Peyer's patch (tissue), 4 donors: ENCODE results near the gene MYO1H.
"Not testable (repeated sequence)": the region's sequence is repeated elsewhere in the genome, so short reads cannot be mapped to it uniquely, and the experiment has no call there.

Experiments used
- POLR2A ChIP-seq, 2 donors: fragments of 450-650 bp; IDR thresholded peaks; one replicate each; pipeline ENCODE4 v1.5.1; 2017; ENCODE audit warnings: antibody characterized with exemption in 2 of 2, mild to moderate bottlenecking in 2 of 2, moderate library complexity in 2 of 2
- TF ChIP-seq, protein P1 (sequence below), 6 experiments: fragments of 450-650 bp in 4 of 6; fragments of 200-600 bp in 2 of 6; sonication (generic) in 1 of 6; IDR thresholded peaks; one replicate each; pipeline ENCODE4 v1.5.1; 2017 to 2019; ENCODE audit warnings: antibody characterized with exemption in 6 of 6, mild to moderate bottlenecking in 3 of 6, moderate library complexity in 1 of 6

DNA sequence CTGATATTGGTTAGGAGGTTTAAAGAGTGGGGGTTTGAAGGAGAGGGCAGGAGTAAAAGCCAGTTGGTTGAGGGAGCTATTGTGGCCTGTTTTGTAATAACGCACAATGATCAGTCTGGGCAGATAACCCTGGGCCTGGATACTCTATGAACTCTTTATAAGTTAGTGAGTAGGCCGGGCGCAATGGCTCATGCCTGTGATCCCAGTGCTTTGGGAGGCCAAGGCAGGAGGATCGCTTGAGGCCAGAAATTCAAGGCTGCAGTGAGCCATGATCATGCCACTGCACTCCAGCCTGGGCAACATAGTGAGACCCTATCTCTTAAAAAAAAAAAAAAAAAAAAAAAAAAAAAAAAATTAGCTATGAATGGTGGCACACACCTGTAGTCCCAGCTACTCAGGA is 58.4 kb downstream of the MYO1H start:
- TF ChIP-seq, protein P1, sequence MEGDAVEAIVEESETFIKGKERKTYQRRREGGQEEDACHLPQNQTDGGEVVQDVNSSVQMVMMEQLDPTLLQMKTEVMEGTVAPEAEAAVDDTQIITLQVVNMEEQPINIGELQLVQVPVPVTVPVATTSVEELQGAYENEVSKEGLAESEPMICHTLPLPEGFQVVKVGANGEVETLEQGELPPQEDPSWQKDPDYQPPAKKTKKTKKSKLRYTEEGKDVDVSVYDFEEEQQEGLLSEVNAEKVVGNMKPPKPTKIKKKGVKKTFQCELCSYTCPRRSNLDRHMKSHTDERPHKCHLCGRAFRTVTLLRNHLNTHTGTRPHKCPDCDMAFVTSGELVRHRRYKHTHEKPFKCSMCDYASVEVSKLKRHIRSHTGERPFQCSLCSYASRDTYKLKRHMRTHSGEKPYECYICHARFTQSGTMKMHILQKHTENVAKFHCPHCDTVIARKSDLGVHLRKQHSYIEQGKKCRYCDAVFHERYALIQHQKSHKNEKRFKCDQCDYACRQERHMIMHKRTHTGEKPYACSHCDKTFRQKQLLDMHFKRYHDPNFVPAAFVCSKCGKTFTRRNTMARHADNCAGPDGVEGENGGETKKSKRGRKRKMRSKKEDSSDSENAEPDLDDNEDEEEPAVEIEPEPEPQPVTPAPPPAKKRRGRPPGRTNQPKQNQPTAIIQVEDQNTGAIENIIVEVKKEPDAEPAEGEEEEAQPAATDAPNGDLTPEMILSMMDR (IDR thresholded peaks at IDR 0.05): not testable (repeated sequence)
- not testable (repeated sequence) for TF ChIP-seq POLR2A (IDR thresholded peaks at IDR 0.05)
